ENCODE measurements around the gene UBE2G1. TPM values are rescaled to one million over a fixed set of nuclear protein-coding genes. Genes with fewer than 3 reads are reported as not detected.

The UBE2G1 gene
- total and polyA plus RNA-seq, 9 of the 15 experiments (the other 6 are each of a cell fraction or from before 2014, with no cell fraction given): 10.1 to 65.9 (median 29.7) TPM

DNA sequence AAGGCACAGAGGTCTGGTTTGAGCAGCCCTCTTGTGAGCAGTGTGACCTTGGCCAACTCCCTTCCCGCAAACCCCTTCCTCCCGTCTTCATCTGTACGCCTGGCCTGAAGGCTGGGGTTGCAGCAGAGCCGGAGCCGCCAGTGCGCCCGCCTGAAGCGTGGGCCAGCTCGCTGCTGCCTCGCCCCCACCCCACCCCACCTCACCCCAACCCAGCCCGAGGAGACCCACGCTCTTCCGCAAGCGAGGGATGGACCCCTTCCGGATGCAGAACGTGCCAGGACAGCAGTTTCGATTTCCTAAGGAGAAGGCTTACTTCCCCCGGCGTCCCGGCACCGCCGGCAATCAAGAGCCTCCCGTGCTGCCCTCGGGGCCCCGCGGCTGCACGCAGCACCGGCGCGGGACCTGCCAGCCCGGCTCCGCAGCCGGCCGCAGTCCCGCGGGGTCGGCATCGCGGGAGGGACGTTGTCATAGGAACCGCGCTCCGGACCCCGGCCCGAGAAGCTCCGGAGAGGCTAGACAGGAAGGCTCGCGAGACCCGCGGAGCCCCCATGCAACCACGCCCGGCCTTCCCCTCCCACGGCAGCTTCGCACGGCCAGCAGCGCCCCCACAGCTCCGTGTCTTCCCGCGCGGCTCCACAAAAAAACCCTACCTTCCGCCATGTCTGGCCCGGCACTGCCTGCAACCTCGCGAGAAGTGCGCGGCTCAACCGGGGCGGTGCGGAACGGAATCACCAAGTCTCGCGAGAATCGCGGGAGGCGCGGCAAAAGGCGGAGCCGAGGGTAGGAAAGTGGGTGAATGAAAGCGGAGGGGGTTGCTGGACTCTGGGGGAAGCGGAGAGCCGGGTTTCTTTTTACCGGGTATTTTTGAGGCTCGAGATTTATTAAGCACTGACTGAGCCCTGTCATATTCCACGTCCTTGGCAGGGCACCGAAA, 102.9 kb downstream of the UBE2G1 start, which contains the start of gene ANKFY1 (continued):
- TF ChIP-seq, protein P1, sequence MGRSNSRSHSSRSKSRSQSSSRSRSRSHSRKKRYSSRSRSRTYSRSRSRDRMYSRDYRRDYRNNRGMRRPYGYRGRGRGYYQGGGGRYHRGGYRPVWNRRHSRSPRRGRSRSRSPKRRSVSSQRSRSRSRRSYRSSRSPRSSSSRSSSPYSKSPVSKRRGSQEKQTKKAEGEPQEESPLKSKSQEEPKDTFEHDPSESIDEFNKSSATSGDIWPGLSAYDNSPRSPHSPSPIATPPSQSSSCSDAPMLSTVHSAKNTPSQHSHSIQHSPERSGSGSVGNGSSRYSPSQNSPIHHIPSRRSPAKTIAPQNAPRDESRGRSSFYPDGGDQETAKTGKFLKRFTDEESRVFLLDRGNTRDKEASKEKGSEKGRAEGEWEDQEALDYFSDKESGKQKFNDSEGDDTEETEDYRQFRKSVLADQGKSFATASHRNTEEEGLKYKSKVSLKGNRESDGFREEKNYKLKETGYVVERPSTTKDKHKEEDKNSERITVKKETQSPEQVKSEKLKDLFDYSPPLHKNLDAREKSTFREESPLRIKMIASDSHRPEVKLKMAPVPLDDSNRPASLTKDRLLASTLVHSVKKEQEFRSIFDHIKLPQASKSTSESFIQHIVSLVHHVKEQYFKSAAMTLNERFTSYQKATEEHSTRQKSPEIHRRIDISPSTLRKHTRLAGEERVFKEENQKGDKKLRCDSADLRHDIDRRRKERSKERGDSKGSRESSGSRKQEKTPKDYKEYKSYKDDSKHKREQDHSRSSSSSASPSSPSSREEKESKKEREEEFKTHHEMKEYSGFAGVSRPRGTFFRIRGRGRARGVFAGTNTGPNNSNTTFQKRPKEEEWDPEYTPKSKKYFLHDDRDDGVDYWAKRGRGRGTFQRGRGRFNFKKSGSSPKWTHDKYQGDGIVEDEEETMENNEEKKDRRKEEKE (IDR thresholded peaks at IDR 0.05; ENCODE audit: borderline replicate concordance in 1 of 2, control insufficient read depth in 1 of 2, low read depth in 2 of 2, low read length in 1 of 2): no peak
- TF ChIP-seq ZNF24 (IDR thresholded peaks at IDR 0.05) (no peak), ILF3 (IDR thresholded peaks at IDR 0.05; ENCODE audit: borderline replicate concordance) (no peak), ZBTB8A (IDR thresholded peaks at IDR 0.05; ENCODE audit: partially characterized antibody) (no peak), CBX8 (IDR thresholded peaks at IDR 0.05; ENCODE audit: borderline replicate concordance, extremely low read depth, low read depth, low read length, poor library complexity, severe bottlenecking) (no peak), SAP30 (IDR thresholded peaks at IDR 0.05; ENCODE audit: borderline replicate concordance, insufficient read depth, low read depth, low read length, poor library complexity, severe bottlenecking) (peak; percentile 75), ELF2 (CRISPR knock-in tag; IDR thresholded peaks at IDR 0.05) (no peak), HEY1 (CRISPR knock-in tag; IDR thresholded peaks at IDR 0.05; ENCODE audit: borderline replicate concordance) (no peak), TAL1 (IDR thresholded peaks at IDR 0.05) (no peak), ZSCAN29 (IDR thresholded peaks at IDR 0.05) (no peak), PHB (CRISPR knock-in tag; IDR thresholded peaks at IDR 0.05) (no peak), SIN3B (IDR thresholded peaks at IDR 0.05; ENCODE audit: low read depth) (peak; percentile 91), COPS2 (conservative IDR thresholded peaks at IDR 0.05) (no peak), RBM15 (IDR thresholded peaks at IDR 0.05; ENCODE audit: insufficient read depth, low read length) (no peak)
- TF ChIP-seq, protein P2, sequence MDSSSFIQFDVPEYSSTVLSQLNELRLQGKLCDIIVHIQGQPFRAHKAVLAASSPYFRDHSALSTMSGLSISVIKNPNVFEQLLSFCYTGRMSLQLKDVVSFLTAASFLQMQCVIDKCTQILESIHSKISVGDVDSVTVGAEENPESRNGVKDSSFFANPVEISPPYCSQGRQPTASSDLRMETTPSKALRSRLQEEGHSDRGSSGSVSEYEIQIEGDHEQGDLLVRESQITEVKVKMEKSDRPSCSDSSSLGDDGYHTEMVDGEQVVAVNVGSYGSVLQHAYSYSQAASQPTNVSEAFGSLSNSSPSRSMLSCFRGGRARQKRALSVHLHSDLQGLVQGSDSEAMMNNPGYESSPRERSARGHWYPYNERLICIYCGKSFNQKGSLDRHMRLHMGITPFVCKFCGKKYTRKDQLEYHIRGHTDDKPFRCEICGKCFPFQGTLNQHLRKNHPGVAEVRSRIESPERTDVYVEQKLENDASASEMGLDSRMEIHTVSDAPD (CRISPR knock-in tag; IDR thresholded peaks at IDR 0.05): no peak
- TF ChIP-seq, protein P3, sequence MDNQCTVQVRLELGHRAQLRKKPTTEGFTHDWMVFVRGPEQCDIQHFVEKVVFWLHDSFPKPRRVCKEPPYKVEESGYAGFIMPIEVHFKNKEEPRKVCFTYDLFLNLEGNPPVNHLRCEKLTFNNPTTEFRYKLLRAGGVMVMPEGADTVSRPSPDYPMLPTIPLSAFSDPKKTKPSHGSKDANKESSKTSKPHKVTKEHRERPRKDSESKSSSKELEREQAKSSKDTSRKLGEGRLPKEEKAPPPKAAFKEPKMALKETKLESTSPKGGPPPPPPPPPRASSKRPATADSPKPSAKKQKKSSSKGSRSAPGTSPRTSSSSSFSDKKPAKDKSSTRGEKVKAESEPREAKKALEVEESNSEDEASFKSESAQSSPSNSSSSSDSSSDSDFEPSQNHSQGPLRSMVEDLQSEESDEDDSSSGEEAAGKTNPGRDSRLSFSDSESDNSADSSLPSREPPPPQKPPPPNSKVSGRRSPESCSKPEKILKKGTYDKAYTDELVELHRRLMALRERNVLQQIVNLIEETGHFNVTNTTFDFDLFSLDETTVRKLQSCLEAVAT (IDR thresholded peaks at IDR 0.05): no peak
- TF ChIP-seq, protein P4, sequence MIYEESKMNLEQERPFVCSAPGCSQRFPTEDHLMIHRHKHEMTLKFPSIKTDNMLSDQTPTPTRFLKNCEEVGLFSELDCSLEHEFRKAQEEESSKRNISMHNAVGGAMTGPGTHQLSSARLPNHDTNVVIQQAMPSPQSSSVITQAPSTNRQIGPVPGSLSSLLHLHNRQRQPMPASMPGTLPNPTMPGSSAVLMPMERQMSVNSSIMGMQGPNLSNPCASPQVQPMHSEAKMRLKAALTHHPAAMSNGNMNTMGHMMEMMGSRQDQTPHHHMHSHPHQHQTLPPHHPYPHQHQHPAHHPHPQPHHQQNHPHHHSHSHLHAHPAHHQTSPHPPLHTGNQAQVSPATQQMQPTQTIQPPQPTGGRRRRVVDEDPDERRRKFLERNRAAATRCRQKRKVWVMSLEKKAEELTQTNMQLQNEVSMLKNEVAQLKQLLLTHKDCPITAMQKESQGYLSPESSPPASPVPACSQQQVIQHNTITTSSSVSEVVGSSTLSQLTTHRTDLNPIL (CRISPR knock-in tag; IDR thresholded peaks at IDR 0.05): no peak
- TF ChIP-seq, protein P5, sequence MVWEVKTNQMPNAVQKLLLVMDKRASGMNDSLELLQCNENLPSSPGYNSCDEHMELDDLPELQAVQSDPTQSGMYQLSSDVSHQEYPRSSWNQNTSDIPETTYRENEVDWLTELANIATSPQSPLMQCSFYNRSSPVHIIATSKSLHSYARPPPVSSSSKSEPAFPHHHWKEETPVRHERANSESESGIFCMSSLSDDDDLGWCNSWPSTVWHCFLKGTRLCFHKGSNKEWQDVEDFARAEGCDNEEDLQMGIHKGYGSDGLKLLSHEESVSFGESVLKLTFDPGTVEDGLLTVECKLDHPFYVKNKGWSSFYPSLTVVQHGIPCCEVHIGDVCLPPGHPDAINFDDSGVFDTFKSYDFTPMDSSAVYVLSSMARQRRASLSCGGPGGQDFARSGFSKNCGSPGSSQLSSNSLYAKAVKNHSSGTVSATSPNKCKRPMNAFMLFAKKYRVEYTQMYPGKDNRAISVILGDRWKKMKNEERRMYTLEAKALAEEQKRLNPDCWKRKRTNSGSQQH (CRISPR knock-in tag; IDR thresholded peaks at IDR 0.05): no peak

Data from K562 (cell line).